Urothelium cell line (cell line): Measurements from ENCODE around the gene MITF.

Experiments used
- DNase-seq: peaks from one replicate; pipeline ENCODE4 v3.0.0; 2011; ENCODE audit warnings: low spot score, mixed read lengths
- FAIRE-seq: peaks from 2 replicates; lab custom pipeline; 2011; peaks lifted over from hg19 to GRCh38; lab: Jason Lieb, UNC

Gene MITF

GRCh38 chr3:69739204-69740102 is at the start of gene MITF:
MITF (plus strand) TSS chr3:69739464; CDS start chr3:69739598, 134 bp downstream.
- DNase-seq (peak; percentile 95), FAIRE-seq (peak; percentile 74)

- FAIRE-seq (no peak), DNase-seq (no peak)
Observed at GRCh38 chr3:69691860-69692259, 47.4 kb upstream of the MITF start.

GRCh38 chr3:69692761-69693160 is 46.5 kb upstream of the MITF start:
- no peak for DNase-seq
- FAIRE-seq = no peak

- FAIRE-seq = no peak
- DNase-seq = no peak
Observed at GRCh38 chr3:69695443-69695842, 43.8 kb upstream of the MITF start.

- no peak for FAIRE-seq
- DNase-seq = no peak
Observed at GRCh38 chr3:69695933-69696332, 43.3 kb upstream of the MITF start.

GRCh38 chr3:69696367-69696766 is 42.9 kb upstream of the MITF start:
- no peak for FAIRE-seq
- DNase-seq = no peak

- DNase-seq (no peak), FAIRE-seq (no peak)
Observed at GRCh38 chr3:69697381-69697780, 41.9 kb upstream of the MITF start.

- FAIRE-seq = no peak
Observed at GRCh38 chr3:69698728-69699127, 40.5 kb upstream of the MITF start.

GRCh38 chr3:69699183-69699582 is 40.1 kb upstream of the MITF start:
- FAIRE-seq (no peak), DNase-seq (no peak)

More at GRCh38 chr3:69698728-69699127, 40.5 kb upstream of the MITF start:
- no peak for DNase-seq

GRCh38 chr3:69700949-69701348 is 38.3 kb upstream of the MITF start:
- DNase-seq = no peak
- no peak for FAIRE-seq

GRCh38 chr3:69710153-69710977 is 28.9 kb upstream of the MITF start:
- FAIRE-seq (no peak), DNase-seq (no peak)

- FAIRE-seq (no peak), DNase-seq (no peak)
Observed at GRCh38 chr3:69712269-69712668, 27.0 kb upstream of the MITF start.

- no peak for DNase-seq
- no peak for FAIRE-seq
Observed at GRCh38 chr3:69712933-69713332, 26.3 kb upstream of the MITF start.

GRCh38 chr3:69715204-69715603 is 24.1 kb upstream of the MITF start:
- no peak for DNase-seq
- no peak for FAIRE-seq

- DNase-seq (no peak), FAIRE-seq (no peak)
Observed at GRCh38 chr3:69716119-69716518, 23.1 kb upstream of the MITF start.

- DNase-seq (no peak), FAIRE-seq (no peak)
Observed at GRCh38 chr3:69718866-69719586, 20.2 kb upstream of the MITF start.

- FAIRE-seq = no peak
Observed at GRCh38 chr3:69719587-69720122, 19.6 kb upstream of the MITF start.

GRCh38 chr3:69720824-69721223 is 18.4 kb upstream of the MITF start:
- FAIRE-seq (no peak), DNase-seq (no peak)

More at GRCh38 chr3:69719587-69720122, 19.6 kb upstream of the MITF start:
- DNase-seq = no peak

GRCh38 chr3:69723389-69723788 is 15.9 kb upstream of the MITF start:
- no peak for DNase-seq

GRCh38 chr3:69724722-69725435 is 14.4 kb upstream of the MITF start:
- DNase-seq (peak; percentile 9), FAIRE-seq (no peak)

More at GRCh38 chr3:69723389-69723788, 15.9 kb upstream of the MITF start:
- no peak for FAIRE-seq
